Measurements from ENCODE around the gene NUPR2. TPM values are rescaled to one million over a fixed set of nuclear protein-coding genes. Genes with fewer than 3 reads are reported as not detected.
"Not testable (repeated sequence)": the region's sequence is repeated elsewhere in the genome, so short reads cannot be mapped to it uniquely, and the experiment has no call there.

Gene NUPR2
- total RNA-seq, 1 donor from 2014 or later: 0.62 TPM

DNA sequence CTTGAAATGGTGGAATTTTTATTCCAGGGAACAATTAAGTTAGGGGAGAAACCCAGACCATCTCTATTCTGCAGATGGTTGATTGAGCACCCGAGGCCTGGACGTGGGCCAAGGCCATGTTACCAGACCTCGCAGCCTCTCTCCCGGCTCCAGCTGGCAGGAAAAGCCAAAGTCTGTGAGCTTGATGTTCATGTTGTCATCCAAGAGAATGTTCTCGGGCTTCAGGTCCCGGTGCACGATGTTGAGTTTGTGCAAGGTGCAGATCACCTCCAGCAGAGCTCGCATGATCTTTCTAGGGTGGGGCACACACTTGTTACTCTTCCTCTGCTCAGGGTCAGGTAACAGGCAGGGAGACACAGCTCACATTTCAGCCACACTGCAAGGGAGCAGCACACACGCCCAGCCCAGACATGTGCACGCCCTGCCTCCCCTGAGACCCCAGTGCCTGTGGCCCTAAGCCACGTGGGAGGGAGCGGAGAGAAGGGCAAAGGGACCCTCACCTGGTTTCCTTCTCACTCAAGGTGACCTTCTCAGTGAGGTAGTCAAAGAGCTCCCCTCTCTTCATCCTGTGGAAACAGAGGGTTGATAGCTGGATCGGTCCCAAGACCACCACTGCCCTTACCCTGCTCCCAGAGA is 32.9 kb downstream of the NUPR2 start:
- no peak for DNase-seq

DNA sequence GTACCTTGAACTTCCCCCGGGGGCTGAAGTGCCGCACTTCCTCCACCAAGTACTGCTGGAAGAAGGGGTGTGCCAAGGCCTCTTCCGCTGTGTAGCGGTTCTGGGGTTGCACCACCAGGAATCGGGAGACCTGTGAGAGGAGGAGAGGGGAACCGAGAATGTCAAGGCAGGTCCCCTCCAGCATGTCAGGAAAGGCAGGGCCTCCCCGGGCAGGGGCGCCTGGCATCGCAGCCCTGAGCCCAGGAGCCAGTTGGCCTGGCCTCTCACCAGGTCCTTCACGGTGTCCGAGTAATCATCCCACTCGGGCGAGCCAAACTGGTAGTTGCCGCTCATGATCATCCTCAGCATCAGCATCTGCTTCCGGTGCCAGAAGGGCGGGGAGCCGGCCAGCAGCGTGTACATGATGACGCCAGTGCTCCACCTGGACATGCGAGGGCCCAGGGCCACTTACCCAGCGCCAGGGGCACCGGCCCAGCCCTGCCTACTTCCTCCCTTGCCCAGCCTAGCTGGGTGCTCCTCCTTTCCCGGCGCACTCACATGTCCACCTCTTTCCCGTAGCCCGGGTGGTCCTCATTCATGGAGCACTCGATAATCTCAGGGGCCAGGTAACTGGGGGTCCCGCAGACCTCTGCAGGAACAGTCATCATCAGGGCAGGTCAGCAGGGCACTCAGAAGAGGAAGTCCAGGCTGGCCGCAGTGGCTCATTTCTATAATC is 34.4 kb downstream of the NUPR2 start:
- DNase-seq: no peak

DNA sequence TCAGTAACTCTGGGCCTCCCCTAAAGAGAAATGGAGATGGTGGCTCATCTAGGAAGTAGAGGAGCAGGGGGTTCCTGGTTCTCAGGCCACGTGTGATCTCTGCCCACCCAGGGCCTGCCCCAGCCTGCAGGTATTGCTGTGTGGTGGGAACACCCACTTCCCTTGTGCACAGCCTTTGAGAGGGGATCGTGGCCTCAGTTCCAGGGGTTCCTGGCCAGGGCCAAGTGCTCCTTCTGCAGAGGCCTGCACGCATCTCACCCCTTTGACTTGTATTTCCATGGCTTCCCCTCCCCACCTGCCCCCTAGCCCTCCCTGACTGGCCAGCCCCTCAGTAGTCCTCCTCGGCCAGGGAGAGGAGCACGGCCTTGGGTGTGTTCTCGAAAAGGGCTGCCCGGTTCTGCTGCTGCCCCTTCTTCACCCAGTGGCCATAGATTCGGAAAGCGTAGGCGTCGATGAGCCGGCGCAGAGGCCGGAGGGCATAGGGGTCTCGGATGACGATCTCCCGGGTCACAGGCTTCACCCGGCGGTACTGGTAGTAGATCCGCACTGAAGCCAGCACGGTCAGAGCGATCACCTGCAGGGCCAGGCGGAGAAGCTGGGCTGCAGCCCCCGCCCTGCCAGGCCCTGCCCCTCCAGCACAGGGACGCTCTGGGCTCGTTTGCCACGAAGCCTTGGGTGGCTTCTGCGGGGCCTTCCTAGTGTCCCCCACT is 35.3 kb downstream of the NUPR2 start:
- not testable (repeated sequence) for DNase-seq

DNA sequence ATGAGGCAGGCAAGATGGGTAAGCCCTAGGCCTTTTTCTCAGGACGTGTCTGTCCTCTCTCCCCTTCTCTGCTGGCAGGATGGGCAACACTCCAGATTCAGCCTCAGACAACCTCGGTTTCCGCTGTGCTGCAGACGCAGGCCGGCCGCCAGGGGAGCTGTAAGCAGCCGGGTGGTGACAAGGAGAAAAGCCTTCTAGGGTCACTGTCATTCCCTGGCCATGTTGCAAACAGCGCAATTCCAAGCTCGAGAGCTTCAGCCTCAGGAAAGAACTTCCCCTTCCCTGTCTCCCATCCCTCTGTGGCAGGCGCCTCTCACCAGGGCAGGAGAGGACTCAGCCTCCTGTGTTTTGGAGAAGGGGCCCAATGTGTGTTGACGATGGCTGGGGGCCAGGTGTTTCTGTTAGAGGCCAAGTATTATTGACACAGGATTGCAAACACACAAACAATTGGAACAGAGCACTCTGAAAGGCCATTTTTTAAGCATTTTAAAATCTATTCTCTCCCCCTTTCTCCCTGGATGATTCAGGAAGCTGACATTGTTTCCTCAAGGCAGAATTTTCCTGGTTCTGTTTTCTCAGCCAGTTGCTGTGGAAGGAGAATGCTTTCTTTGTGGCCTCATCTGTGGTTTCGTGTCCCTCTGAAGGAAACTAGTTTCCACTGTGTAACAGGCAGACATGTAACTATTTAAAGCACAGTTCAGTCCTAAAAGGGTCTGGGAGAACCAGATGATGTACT is 36.6 kb downstream of the NUPR2 start:
- DNase-seq: peak; percentile 60

DNA sequence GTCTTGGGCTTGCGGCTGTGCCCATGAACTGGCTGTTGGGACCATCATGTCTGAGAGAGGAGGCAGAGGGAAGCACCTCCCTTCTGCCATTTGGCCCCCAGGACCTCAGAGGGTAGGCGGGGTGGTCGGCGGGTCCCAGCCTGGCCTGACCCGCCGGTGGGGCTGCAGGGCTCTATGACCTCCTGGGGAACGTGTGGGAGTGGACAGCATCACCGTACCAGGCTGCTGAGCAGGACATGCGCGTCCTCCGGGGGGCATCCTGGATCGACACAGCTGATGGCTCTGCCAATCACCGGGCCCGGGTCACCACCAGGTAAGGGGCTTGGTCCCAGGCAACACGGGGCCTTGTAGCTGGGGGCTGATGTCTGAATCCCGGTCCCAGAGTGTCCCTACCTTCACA is 38.0 kb downstream of the NUPR2 start:
- no peak for DNase-seq

DNA sequence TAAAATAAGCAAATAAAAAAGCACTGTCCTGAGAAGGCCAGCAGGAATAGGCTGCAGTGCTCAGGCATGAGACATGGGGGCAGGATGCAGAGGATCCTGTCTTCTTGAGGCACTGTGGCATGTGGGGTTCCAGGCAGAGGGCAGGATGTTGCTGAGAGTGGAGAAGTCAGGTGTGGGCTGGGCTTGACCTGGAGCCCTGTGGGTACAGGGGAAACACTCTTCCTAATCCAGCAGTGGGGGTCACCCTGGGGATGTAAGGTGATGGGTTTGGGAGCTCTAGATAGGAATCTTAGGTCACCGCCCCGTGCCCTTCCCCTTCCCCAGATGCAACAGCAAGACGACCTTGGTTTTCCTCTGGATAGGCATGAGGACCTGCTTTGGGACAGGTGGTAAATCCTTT is 38.5 kb downstream of the NUPR2 start:
- no peak for DNase-seq

DNA sequence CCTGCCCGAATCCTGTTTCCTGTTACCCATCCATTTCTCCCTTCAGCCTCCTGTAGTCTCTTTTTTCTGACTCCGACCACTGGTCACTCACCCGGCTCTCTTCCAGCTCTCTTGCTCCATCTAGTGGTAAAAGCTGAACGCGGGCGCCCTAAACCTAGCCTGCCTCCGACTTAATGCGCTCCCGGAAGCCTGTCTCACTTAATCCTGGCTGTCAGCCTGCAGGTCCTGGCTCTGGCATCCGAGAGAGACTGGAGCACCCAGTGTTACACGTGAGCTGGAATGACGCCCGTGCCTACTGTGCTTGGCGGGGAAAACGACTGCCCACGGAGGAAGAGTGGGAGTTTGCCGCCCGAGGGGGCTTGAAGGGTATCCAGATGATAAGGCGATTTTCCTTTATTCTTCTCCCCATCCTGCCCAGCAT is 41.8 kb downstream of the NUPR2 start:
- peak; percentile 68 for DNase-seq

DNA sequence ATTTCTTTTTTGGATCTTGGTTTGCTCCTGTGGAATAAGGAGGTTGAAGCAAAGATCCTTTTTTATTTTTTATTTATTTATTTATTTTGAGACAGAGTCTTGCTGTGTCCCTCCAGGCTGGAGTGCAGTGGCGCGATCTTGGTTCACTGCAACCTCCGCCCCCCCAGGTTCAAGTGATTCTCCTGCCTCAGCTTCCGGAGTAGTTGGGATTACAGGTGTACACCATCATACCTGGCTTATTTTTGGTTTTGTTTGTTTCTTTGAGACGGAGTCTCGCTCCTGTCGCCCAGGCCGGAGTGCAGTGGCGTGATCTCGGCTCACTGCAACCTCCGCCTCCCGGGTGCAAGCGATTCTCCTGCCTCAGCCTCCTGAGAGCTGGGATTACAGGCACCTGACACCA is 49.8 kb downstream of the NUPR2 start:
- not testable (repeated sequence) for DNase-seq

Other genes with a start within 250 kb of the NUPR2 start
- 49.6 TPM for gene ZNF713, start 229.0 kb downstream of the NUPR2 start, total RNA-seq
- 32.3 TPM for gene MRPS17, start 164.5 kb downstream of the NUPR2 start, total RNA-seq
- gene NIPSNAP2, start 151.8 kb downstream of the NUPR2 start, total RNA-seq: 29.3 TPM
- 19.8 TPM for gene PSPH, start 65.0 kb downstream of the NUPR2 start, total RNA-seq
- gene CCT6A, start 64.7 kb downstream of the NUPR2 start, total RNA-seq: 189 TPM
- 71.3 TPM for gene SUMF2, start 52.1 kb downstream of the NUPR2 start, total RNA-seq
- 3.6 TPM for gene PHKG1, start 23.5 kb downstream of the NUPR2 start, total RNA-seq
- gene CHCHD2, start 9.9 kb downstream of the NUPR2 start, total RNA-seq: 158 TPM

Data from occipital lobe (tissue), 2 donors.